GM13976 (cell line): Measurements from ENCODE around the gene EPB41L4A.

Experiments used
- DNase-seq: peaks from one replicate; pipeline ENCODE4 v3.0.0; 2012; ENCODE audit warnings: low spot score
- in situ Hi-C: fragments of 300-500 bp; cut with MboI; formaldehyde crosslinking; loops from one replicate; pipeline ENCODE4 v1.12.0; 2022; ENCODE audit warnings: low sequenced_read_pairs, mixed read lengths, inconsistent platforms; ENCODE audit not compliant: unreplicated experiment
- TF ChIP-seq, protein P1 (sequence below): IDR thresholded peaks from 2 replicates; pipeline ENCODE4 v1.5.1; 2012; ENCODE audit warnings: borderline replicate concordance, mild to moderate bottlenecking; ENCODE audit not compliant: insufficient read depth; ENCODE audit errors: extremely low read depth, missing control alignments, control extremely low read depth

Gene EPB41L4A

DNA sequence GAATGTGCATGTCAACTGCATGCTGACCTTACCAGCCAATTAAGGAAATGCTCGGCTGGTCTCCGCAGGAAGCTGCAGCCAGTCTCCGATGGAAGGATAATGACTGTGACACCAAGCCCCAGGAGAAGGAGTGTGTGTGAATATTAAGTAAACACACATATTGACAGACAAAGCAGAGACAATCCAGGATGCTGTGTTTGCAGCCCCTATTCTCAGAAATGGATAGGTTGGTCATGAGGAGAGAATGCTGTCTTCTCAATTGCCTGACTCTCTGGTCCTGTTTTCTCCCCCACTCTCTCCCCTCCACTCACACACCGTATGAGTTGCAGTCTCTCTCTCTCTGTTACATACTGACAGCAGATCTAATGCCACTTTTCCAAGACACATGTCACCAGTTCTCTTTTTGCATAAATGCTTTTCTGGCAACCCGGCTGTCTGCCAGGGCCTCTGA lies 85.7 kb downstream of the EPB41L4A start:
- TF ChIP-seq, protein P1, sequence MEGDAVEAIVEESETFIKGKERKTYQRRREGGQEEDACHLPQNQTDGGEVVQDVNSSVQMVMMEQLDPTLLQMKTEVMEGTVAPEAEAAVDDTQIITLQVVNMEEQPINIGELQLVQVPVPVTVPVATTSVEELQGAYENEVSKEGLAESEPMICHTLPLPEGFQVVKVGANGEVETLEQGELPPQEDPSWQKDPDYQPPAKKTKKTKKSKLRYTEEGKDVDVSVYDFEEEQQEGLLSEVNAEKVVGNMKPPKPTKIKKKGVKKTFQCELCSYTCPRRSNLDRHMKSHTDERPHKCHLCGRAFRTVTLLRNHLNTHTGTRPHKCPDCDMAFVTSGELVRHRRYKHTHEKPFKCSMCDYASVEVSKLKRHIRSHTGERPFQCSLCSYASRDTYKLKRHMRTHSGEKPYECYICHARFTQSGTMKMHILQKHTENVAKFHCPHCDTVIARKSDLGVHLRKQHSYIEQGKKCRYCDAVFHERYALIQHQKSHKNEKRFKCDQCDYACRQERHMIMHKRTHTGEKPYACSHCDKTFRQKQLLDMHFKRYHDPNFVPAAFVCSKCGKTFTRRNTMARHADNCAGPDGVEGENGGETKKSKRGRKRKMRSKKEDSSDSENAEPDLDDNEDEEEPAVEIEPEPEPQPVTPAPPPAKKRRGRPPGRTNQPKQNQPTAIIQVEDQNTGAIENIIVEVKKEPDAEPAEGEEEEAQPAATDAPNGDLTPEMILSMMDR = no peak
- DNase-seq = no peak
- in situ Hi-C loops = no loop called here

DNA sequence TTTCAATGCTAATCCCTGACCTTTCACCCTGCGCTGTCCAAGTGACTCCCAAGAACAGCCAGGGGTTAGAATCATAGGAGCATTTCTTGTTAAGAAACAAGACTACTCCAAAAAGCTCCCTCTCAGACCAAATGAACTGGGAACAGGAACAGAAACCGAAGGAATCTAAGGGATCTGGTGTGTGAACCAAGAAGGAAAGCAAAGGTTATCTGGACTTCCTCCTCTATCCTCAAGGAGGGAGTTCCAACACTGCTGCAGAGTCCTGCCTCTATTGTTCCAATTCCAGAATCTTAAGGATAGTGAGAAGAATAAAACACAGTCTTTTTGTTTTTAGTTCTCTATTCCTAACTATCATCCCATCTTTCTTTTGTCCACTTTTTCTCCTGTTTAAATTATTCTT lies 87.2 kb downstream of the EPB41L4A start:
- in situ Hi-C loops = no loop called here
- no peak for DNase-seq
- TF ChIP-seq, protein P1 = no peak

DNA sequence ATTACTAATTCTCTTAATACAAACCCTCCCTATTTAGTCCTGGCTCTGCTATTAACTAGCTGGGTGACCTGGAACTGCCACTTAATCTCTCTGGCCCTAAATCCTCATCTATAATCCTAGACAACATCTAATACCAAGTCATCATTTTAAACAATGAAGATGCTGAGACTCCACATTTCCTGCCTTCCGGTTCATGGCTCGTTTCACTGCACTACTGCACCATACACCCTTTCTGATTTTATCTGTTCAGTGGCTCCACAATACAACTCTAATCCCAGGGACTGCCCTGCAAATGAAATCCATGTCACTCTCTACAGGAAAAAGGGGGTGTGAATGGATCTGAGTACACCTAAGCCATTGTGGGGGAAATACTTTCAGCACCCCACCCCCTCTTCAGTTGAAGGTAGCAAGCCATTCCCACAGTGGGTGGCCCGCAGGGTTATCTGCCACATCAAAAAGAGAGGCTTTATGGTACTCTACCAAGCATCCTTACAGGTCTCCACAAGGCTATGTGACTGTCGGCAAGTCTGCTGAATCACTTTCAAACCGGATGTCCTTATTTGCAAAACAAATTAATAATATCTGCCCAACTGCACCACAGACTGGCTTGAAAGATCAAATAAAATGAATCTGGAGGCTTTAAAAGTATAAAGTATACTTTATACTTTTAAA lies 89.5 kb downstream of the EPB41L4A start:
- in situ Hi-C loops = no loop called here
- peak; percentile 27 for DNase-seq
- TF ChIP-seq, protein P1 = no peak

DNA sequence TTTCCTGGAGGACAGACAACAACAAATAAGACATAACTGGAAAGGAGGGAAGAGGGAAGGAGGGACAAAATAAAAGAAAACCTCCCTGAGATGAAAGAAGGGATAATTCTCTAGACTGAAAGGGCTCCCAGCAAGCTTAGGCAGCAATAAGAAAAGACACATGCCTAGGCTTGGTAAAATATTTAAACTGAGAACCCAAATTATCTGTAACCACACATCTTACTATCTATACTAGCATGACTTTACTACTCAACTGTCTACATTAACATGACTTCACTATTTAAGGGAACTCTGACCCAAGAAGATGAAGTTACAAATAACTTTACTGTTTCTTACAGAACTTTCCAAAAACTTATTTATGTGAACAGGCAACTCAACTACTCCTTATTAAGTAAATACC lies 95.9 kb downstream of the EPB41L4A start:
- no peak for DNase-seq
- in situ Hi-C loops = no loop called here
- TF ChIP-seq, protein P1 = no peak

DNA sequence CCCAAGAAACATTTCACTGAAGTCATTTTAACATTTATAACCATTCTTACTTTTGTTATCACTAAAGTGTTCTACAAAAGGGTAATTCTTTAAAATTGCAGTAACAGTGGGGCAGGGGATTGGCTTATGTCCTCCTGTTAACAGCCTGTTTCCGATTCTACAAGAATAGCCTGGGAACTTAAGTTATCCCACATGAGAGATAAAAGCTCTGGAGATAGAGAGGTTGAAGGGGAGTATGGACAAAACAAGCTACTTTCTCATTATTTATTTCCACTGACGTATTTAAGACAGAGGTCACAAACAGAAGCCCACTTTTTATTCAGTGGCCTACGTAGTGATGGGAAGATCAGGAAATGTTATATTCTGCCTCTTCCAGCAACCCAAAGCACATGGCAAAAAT lies 98.7 kb downstream of the EPB41L4A start:
- in situ Hi-C loops = no loop called here
- no peak for DNase-seq
- TF ChIP-seq, protein P1 = no peak

DNA sequence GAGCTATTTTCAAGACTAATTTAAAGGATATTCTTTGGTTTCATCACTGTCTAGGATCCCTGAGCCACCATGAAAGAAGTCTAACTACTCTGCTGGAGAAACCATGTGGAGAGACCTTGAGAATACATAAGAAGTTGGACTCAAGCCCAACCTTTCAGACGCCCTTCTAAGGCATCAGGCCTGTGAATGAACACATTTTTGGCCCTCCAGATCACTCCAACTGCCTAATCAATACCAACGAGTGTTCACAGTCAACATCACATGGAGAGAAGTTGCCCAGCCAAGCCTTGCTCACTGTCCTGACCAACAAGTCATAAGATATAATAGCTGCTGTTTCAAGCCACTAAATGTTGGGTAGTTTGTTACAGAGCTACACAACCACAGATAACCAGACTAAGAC lies 100.7 kb downstream of the EPB41L4A start:
- TF ChIP-seq, protein P1 = no peak
- in situ Hi-C loops = no loop called here
- no peak for DNase-seq
